GM23338 (cell line): ENCODE data around the gene NUSAP1. TPM values are rescaled to one million over a fixed set of nuclear protein-coding genes. Genes with fewer than 3 reads are reported as not detected.

Experiments used
- CREB1 ChIP-seq: fragments of 250-450 bp; sonication (Bioruptor Pico); IDR thresholded peaks from 2 replicates; pipeline ENCODE4 v1.5.0; 2020; ENCODE audit warnings: low read depth, mild to moderate bottlenecking, moderate library complexity
- JUNB ChIP-seq: IDR thresholded peaks from one replicate; pipeline ENCODE4 v1.6.1; 2016; ENCODE audit warnings: antibody characterized with exemption; ENCODE audit not compliant: unreplicated experiment
- POLR2AphosphoS5 ChIP-seq: IDR thresholded peaks from 2 replicates; pipeline ENCODE4 v1.6.1; 2016; ENCODE audit warnings: antibody characterized with exemption, low read depth
- ZNF114 ChIP-seq: fragments of 250-450 bp; sonication (Bioruptor Pico); IDR thresholded peaks from 2 replicates; pipeline ENCODE4 v1.5.0; 2020; ENCODE audit warnings: mild to moderate bottlenecking, moderate library complexity
- ZNF462 ChIP-seq: fragments of 250-450 bp; sonication (Bioruptor Pico); IDR thresholded peaks from 2 replicates; pipeline ENCODE4 v1.5.0; 2020; ENCODE audit warnings: mild to moderate bottlenecking, moderate library complexity
- polyA plus RNA-seq: library from polyadenylated mRNA; unstranded; fragments of >200 nt; fragmentation: Nextera tagmentation; extraction: Ambion mirVana; gene quantifications from 2 replicates; pipeline ENCODE4 v1.2.1, GENCODE V29; 2016
- total RNA-seq: library from RNA; depleted of rRNA; stranded (reverse); fragments of >200 nt; shearing (Covaris generic); gene quantifications from 2 replicates; pipeline ENCODE4 v1.2.3, GENCODE V29; 2014
- TF ChIP-seq, protein P1 (sequence below), 2 experiments: fragments of 200-600 bp in 1 of 2; sonication (generic) in 1 of 2; conservative IDR thresholded peaks; 2 replicates each; pipeline versions ENCODE4 v1.5.1 to v1.6.1; 2016 to 2017; ENCODE audit warnings: antibody characterized with exemption in 2 of 2, low read depth in 2 of 2, mild to moderate bottlenecking in 2 of 2, moderate library complexity in 1 of 2

The NUSAP1 gene
- total and polyA plus RNA-seq, 2 experiments from 2014 or later: 126 to 272 TPM

- TF ChIP-seq ZNF462 (CRISPR knock-in tag) (no peak), POLR2AphosphoS5 (no peak), ZNF114 (CRISPR knock-in tag) (no peak), JUNB (no peak), CREB1 (CRISPR knock-in tag) (no peak)
- TF ChIP-seq, protein P1, sequence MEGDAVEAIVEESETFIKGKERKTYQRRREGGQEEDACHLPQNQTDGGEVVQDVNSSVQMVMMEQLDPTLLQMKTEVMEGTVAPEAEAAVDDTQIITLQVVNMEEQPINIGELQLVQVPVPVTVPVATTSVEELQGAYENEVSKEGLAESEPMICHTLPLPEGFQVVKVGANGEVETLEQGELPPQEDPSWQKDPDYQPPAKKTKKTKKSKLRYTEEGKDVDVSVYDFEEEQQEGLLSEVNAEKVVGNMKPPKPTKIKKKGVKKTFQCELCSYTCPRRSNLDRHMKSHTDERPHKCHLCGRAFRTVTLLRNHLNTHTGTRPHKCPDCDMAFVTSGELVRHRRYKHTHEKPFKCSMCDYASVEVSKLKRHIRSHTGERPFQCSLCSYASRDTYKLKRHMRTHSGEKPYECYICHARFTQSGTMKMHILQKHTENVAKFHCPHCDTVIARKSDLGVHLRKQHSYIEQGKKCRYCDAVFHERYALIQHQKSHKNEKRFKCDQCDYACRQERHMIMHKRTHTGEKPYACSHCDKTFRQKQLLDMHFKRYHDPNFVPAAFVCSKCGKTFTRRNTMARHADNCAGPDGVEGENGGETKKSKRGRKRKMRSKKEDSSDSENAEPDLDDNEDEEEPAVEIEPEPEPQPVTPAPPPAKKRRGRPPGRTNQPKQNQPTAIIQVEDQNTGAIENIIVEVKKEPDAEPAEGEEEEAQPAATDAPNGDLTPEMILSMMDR (conservative IDR thresholded peaks at IDR 0.05; ENCODE audit: low read depth in 2 of 2): no peak
These were observed 84.9 kb downstream of the NUSAP1 start (continued) for GRCh38 chr15:41417418-41418195.
